ENCODE data around the gene OPA3. TPM values are rescaled to one million over a fixed set of nuclear protein-coding genes. Genes with fewer than 3 reads are reported as not detected.

OPA3 gene
- total RNA-seq, 4 donors from 2014 or later = 5.7 to 14.9 (median 11.6) TPM

DNA sequence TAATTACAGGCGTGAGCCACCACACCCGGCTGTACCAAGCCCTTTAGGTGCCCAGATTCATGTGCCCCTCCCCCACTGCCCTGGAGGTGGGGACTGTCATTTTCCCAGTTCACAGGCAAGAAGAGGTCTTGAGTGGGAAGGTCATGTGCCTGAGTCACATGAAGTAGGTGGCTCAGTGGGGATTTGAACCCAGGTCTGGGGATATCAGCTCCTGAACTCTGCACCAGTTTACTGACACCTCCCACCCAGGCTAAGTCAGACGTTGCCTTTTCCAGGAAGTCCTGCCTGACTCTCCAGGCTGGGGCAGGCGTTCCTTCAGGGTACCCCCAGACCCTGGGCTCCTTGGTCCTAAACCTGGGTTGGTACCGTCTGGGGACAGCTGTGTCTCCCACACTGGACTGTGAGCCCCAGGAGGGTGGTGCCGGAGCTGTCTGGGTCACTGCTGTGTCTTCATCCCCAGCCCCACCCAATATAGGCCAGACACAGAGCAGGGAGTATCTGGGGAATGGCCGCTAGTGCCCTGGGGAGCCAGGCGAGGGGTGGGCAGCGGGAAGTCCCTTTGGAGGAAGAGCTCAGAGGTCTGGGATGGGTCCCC, 68.7 kb downstream of the OPA3 start:
- H3K4me3 ChIP-seq = no peak overlapping the region
- peaks cover 0 to 49% of the 10 kb centered on the region in 2 donors for H3K36me3 ChIP-seq
- no peaks in the 10 kb centered on the region for H3K9me3 ChIP-seq
- TF ChIP-seq EP300 (IDR thresholded peaks at IDR 0.05) (no peak), POLR2A (IDR thresholded peaks at IDR 0.05) (no peak), POLR2AphosphoS5 (IDR thresholded peaks at IDR 0.05) (no peak)
- TF ChIP-seq, protein P1, sequence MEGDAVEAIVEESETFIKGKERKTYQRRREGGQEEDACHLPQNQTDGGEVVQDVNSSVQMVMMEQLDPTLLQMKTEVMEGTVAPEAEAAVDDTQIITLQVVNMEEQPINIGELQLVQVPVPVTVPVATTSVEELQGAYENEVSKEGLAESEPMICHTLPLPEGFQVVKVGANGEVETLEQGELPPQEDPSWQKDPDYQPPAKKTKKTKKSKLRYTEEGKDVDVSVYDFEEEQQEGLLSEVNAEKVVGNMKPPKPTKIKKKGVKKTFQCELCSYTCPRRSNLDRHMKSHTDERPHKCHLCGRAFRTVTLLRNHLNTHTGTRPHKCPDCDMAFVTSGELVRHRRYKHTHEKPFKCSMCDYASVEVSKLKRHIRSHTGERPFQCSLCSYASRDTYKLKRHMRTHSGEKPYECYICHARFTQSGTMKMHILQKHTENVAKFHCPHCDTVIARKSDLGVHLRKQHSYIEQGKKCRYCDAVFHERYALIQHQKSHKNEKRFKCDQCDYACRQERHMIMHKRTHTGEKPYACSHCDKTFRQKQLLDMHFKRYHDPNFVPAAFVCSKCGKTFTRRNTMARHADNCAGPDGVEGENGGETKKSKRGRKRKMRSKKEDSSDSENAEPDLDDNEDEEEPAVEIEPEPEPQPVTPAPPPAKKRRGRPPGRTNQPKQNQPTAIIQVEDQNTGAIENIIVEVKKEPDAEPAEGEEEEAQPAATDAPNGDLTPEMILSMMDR (IDR thresholded peaks at IDR 0.05) = no peak
- ATAC-seq = peak; percentile 34
- peak overlapping the region in 3 of 4 donors; percentile 67 to 87 (median 75) for H3K27ac ChIP-seq
- no CpG with 5 or more reads among the region's 9 CpGs for WGBS, 2 donors (ENCODE audit: low coverage in 1 of 2)
- no peaks in the 10 kb centered on the region for H3K27me3 ChIP-seq
- peaks cover 5 to 73% (median 24%) of the 10 kb centered on the region in 3 donors for H3K4me1 ChIP-seq

DNA sequence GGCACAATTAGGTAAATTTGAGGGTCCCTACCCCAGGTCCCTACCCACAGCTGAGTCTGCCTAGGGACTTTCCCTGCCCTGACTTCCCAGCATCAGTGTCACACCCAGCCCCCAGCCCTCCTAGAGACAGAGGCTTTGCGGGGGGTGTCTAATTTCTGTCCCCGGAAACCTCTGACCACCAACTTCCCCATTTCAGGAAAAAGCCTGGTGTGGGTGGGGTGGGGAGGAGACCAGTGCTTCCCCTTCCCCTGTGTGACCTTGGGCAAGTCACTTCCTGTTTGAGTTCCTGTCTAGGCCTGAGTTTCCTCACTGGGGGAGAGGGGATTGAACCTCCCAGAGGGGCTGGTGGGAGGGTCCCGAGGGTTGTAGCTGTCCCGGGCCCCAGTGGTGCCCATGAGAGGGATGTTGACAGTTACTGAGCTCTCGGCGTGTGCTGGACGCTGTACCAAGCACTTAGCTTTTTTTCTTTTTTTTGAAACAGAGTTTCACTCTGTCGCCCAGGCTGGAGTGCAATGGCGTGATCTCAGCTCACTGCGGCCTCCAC, 69.4 kb downstream of the OPA3 start:
- Histone ChIP-seq H3K4me1 (peaks cover 5 to 73% (median 24%) of the 10 kb centered on the region in 3 donors), H3K27me3 (no peaks in the 10 kb centered on the region), H3K9me3 (no peaks in the 10 kb centered on the region), H3K4me3 (no peak overlapping the region), H3K36me3 (peaks cover 0 to 41% of the 10 kb centered on the region in 2 donors), H3K27ac (peak overlapping the region in 3 of 4 donors; percentile 67 to 87 (median 75))
- 58 to 60% methylated on average over 1 to 4 of the region's 10 CpGs for WGBS, 2 donors (ENCODE audit: low coverage in 1 of 2)
- peak; percentile 67 for ATAC-seq
- TF ChIP-seq EP300 (IDR thresholded peaks at IDR 0.05) (no peak), POLR2AphosphoS5 (IDR thresholded peaks at IDR 0.05) (no peak), POLR2A (IDR thresholded peaks at IDR 0.05) (no peak)
- TF ChIP-seq, protein P1 (IDR thresholded peaks at IDR 0.05) = no peak

DNA sequence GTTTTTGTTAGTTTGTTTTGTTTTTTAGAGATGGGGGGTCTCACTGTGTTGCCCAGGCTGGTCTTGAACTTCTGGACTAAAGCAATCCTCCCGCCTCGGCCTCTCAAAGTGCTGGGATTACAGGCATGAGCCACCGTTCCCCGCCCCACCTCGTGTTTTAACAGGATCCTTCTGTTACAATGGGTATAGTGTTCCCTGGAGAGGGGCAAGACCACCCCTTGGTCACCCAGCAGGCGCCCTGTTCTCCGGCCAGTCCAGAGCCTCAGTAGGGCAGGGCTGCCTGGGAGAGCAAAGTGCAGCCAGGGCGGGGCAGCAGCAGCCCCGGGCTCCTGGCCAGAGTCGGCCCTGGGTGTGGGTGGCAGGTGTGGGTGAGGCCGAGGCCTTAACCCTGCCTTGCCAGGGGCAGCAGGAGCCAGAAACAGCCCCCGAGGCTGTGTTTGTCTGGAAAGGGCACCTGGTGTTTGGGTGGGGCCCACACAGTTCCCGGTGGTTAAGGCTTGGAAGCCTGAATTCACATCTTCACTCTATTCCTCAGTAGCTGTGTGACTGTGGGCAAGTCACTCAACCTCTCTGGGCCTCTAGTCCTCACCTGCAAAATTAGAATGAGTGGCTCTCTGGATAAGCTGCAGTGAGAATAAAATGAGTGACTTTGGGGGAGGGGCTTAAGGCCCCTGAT, 70.1 kb downstream of the OPA3 start:
- Histone ChIP-seq H3K4me1 (peaks cover 5 to 79% (median 24%) of the 10 kb centered on the region in 3 donors), H3K27me3 (no peaks in the 10 kb centered on the region), H3K36me3 (peaks cover 0 to 35% of the 10 kb centered on the region in 2 donors), H3K27ac (peak overlapping the region; percentile 29 to 87 (median 71)), H3K9me3 (no peaks in the 10 kb centered on the region), H3K4me3 (peak overlapping the region in 1 of 2 donors; percentile 6)
- WGBS, 2 donors (ENCODE audit: low coverage in 1 of 2) = 42 to 47% methylated on average over 3 to 10 of the region's 13 CpGs
- ATAC-seq = peak; percentile 34
- TF ChIP-seq, protein P1 (IDR thresholded peaks at IDR 0.05) = no peak
- TF ChIP-seq POLR2AphosphoS5 (IDR thresholded peaks at IDR 0.05) (no peak), POLR2A (IDR thresholded peaks at IDR 0.05) (no peak), EP300 (IDR thresholded peaks at IDR 0.05) (no peak)

DNA sequence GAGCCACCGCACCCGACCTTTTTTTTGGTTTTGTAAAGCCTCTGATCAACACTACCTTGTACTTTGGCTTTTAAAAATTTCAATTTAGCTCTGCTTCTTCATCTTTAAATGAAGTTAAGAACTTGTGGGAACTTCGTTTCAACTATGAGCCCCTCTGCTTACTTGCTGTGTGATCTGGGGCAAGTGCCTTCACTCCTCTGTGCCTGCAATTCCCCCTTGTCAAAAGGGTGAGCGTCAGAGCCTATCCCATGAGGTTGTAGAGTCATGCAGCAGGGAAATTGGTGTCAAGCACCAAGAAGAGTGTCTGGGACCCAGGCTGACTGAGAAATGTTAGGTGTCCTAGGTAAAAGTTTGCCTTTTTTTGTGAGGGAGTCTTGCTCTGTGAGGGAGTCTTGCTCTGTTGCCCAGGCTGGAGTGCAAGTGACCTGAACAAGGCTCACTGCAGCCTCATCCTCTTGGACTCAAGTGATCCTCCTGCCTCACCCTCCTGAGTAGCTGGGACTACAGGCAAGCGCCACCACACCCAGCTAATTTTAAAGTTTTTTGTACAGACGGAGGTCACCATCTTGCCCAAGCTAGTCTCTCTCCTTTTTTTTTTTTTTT, 71.6 kb downstream of the OPA3 start:
- H3K4me1 ChIP-seq = peaks cover 5 to 82% (median 24%) of the 10 kb centered on the region in 3 donors
- H3K27me3 ChIP-seq = no peaks in the 10 kb centered on the region
- no peaks in the 10 kb centered on the region for H3K9me3 ChIP-seq
- 63 to 74% methylated on average over 4 to 6 of the region's 6 CpGs for WGBS, 2 donors (ENCODE audit: low coverage in 1 of 2)
- no peak for ATAC-seq
- H3K27ac ChIP-seq = peak overlapping the region in 2 of 4 donors; percentile 75 to 87
- no peak overlapping the region for H3K4me3 ChIP-seq
- peaks cover 0 to 20% of the 10 kb centered on the region in 2 donors for H3K36me3 ChIP-seq
- TF ChIP-seq EP300 (IDR thresholded peaks at IDR 0.05) (no peak), POLR2A (IDR thresholded peaks at IDR 0.05) (no peak), POLR2AphosphoS5 (IDR thresholded peaks at IDR 0.05) (no peak)
- TF ChIP-seq, protein P1 (IDR thresholded peaks at IDR 0.05) = no peak
